K562 (cell line): ENCODE measurements around the gene GAK. TPM values are rescaled to one million over a fixed set of nuclear protein-coding genes. Genes with fewer than 3 reads are reported as not detected.

ENCODE experiments used
- CC2D1A ChIP-seq: fragments of 450-650 bp; IDR thresholded peaks from 2 replicates; pipeline ENCODE4 v1.6.1; 2017; ENCODE audit warnings: mild to moderate bottlenecking
- EP400 ChIP-seq: fragments of 450-650 bp; IDR thresholded peaks from 2 replicates; pipeline ENCODE4 v1.6.1; 2017; ENCODE audit warnings: antibody characterized with exemption, mild to moderate bottlenecking, moderate library complexity
- EWSR1 ChIP-seq: fragments of 450-650 bp; IDR thresholded peaks from 2 replicates; pipeline ENCODE4 v1.6.1; 2018; ENCODE audit warnings: borderline replicate concordance, mild to moderate bottlenecking, low read depth, moderate library complexity; ENCODE audit not compliant: partially characterized antibody
- FOXJ2 ChIP-seq: fragments of 200-800 bp; sonication (Bioruptor generic); IDR thresholded peaks from 2 replicates; pipeline ENCODE4 v1.6.1; 2016; ENCODE audit warnings: missing genetic modification characterization, missing compliant biosample characterization
- HDAC6 ChIP-seq: IDR thresholded peaks from 2 replicates; pipeline ENCODE4 v1.6.1; 2012; ENCODE audit warnings: low read depth, mild to moderate bottlenecking, control low read depth, inconsistent platforms, low read length, moderate library complexity
- PHF21A ChIP-seq: fragments of 450-650 bp; IDR thresholded peaks from 2 replicates; pipeline ENCODE4 v1.6.1; 2017; ENCODE audit warnings: low read depth, borderline replicate concordance
- SRF ChIP-seq, 2 experiments: fragments of 250-450, 450-650 bp in 1 of 2; sonication (Bioruptor Pico) in 1 of 2; sonication (generic) in 1 of 2; formaldehyde crosslinking; IDR thresholded peaks; 2 replicates each; pipeline versions ENCODE4 v1.5.0 to v1.5.1; 2020 to 2022; ENCODE audit warnings: mild to moderate bottlenecking in 1 of 2, missing genetic modification reagents in 1 of 2
- ZNF253 ChIP-seq: fragments of 250-450 bp; sonication (Bioruptor Pico); conservative IDR thresholded peaks from 2 replicates; pipeline ENCODE4 v1.6.1; 2021; ENCODE audit warnings: mild to moderate bottlenecking
- ZNF444 ChIP-seq: fragments of 250-450 bp; sonication (Bioruptor Pico); IDR thresholded peaks from 2 replicates; pipeline ENCODE4 v1.4.0; 2020; ENCODE audit warnings: mild to moderate bottlenecking, moderate library complexity
- ZNF785 ChIP-seq: fragments of 250-450 bp; sonication (Bioruptor Pico); IDR thresholded peaks from 2 replicates; pipeline ENCODE4 v1.4.0; 2020; ENCODE audit warnings: mild to moderate bottlenecking
- polyA plus RNA-seq, 8 experiments: library from polyadenylated mRNA; depleted of rRNA in 4 of 8; stranded (reverse) in 5 of 8; unstranded in 3 of 8; fragments of >200 nt; fragmentation: Nextera tagmentation in 2 of 8; fragmentation: Illumina TruSeq in 1 of 8; extraction: Ambion mirVana in 2 of 8; extraction: Trizol in 1 of 8; gene quantifications; 2 replicates each; pipeline versions ENCODE4 v1.2.1 to v1.2.3, GENCODE V29; 2011 to 2014; ENCODE audit warnings: inconsistent platforms in 1 of 8, missing spikeins in 1 of 8
- total RNA-seq, 7 experiments: library from RNA; depleted of rRNA in 6 of 7; stranded (reverse); fragments of >200 nt in 6 of 7; fragmentation: Illumina TruSeq in 2 of 7; extraction: Trizol in 2 of 7; gene quantifications; 2 replicates each; pipeline versions ENCODE4 v1.2.1 to v1.2.3, GENCODE V29; 2011 to 2021; ENCODE audit warnings: low replicate concordance in 1 of 7
- TF ChIP-seq, protein P1 (sequence below): fragments of 250-450 bp; sonication (Bioruptor Pico); IDR thresholded peaks from 2 replicates; pipeline ENCODE4 v1.9.0; 2021; ENCODE audit warnings: mild to moderate bottlenecking
- TF ChIP-seq, protein P2 (sequence below): conservative IDR thresholded peaks from 2 replicates; pipeline ENCODE4 v1.6.1; 2011; ENCODE audit warnings: low read depth, mild to moderate bottlenecking, low read length; ENCODE audit not compliant: control insufficient read depth
- TF ChIP-seq, protein P3 (sequence below): fragments of 450-650 bp; IDR thresholded peaks from 2 replicates; pipeline ENCODE4 v1.6.1; 2016; ENCODE audit warnings: missing biosample characterization, missing genetic modification characterization
- TF ChIP-seq, protein P4 (sequence below), 2 experiments: fragments of 200-800 bp in 1 of 2; sonication (Bioruptor generic) in 1 of 2; sonication (generic) in 1 of 2; formaldehyde crosslinking in 1 of 2; IDR thresholded peaks in 1 of 2; conservative IDR thresholded peaks in 1 of 2; 2 replicates each; pipeline versions ENCODE4 v1.5.0 to v1.6.1; 2016 to 2020; ENCODE audit warnings: missing compliant biosample characterization in 1 of 2, missing genetic modification characterization in 1 of 2, missing genetic modification reagents in 1 of 2
- TF ChIP-seq, protein P5 (sequence below): fragments of 450-650 bp; IDR thresholded peaks from 2 replicates; pipeline ENCODE4 v1.7.0; 2016; ENCODE audit warnings: borderline replicate concordance
- TF ChIP-seq, protein P6 (sequence below): fragments of 250-450 bp; sonication (Bioruptor Pico); IDR thresholded peaks from 2 replicates; pipeline ENCODE4 v1.4.0; 2020
- TF ChIP-seq, protein P7 (sequence below): fragments of 250-450 bp; sonication (Bioruptor Pico); IDR thresholded peaks from 2 replicates; pipeline ENCODE4 v1.8.0; 2021; ENCODE audit warnings: borderline replicate concordance, mild to moderate bottlenecking, moderate library complexity; ENCODE audit not compliant: poor library complexity, severe bottlenecking

The GAK gene
- total and polyA plus RNA-seq, 9 of the 15 experiments (the other 6 are each of a cell fraction or from before 2014, with no cell fraction given) = 1.3 to 102 (median 16.2) TPM

DNA sequence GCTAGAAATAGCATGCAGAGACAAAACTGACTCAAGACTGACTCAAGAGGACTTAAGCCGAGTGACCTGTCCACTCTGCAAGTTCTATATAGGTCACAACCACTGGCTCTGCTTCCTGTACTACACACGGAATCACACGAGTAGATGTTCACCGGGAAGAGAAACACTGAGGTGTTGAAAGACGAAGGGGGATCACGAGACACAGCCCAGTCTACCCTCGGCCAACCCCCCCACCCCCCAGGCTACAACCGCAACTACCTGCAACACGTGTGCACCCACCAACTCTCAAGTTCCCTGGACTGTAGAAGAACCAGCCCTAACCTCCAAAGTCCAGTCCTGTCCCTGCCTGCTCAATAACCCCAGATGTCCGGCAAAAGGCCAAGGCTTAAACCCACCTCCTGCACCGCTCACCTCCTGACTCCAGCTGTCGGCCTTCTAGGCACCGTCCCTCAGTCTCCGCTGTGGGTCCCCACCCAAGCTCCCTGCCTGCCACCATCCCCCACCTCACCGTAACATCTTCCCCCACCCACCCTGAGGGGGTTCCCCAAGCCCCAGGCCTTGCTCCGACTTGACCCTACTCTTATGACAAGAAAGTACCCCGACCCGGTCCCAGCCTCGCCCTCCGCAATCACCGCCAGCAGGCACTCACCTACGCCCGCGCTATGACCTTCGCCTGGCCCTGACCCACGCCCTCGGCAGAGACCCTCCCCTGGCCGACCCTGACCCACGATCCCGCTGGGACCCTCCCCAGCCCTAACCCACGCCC is 739 bp downstream of the GAK start (continued):
- TF ChIP-seq SRF (CRISPR knock-in tag; IDR thresholded peaks at IDR 0.05) = no peak
- TF ChIP-seq, protein P1, sequence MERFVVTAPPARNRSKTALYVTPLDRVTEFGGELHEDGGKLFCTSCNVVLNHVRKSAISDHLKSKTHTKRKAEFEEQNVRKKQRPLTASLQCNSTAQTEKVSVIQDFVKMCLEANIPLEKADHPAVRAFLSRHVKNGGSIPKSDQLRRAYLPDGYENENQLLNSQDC = no peak
- TF ChIP-seq, protein P2, sequence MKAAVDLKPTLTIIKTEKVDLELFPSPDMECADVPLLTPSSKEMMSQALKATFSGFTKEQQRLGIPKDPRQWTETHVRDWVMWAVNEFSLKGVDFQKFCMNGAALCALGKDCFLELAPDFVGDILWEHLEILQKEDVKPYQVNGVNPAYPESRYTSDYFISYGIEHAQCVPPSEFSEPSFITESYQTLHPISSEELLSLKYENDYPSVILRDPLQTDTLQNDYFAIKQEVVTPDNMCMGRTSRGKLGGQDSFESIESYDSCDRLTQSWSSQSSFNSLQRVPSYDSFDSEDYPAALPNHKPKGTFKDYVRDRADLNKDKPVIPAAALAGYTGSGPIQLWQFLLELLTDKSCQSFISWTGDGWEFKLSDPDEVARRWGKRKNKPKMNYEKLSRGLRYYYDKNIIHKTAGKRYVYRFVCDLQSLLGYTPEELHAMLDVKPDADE = peak; percentile 28; the same call in 1 of the 2 replicates
- no peak for TF ChIP-seq HDAC6
- TF ChIP-seq, protein P3, sequence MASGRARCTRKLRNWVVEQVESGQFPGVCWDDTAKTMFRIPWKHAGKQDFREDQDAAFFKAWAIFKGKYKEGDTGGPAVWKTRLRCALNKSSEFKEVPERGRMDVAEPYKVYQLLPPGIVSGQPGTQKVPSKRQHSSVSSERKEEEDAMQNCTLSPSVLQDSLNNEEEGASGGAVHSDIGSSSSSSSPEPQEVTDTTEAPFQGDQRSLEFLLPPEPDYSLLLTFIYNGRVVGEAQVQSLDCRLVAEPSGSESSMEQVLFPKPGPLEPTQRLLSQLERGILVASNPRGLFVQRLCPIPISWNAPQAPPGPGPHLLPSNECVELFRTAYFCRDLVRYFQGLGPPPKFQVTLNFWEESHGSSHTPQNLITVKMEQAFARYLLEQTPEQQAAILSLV = no peak
- TF ChIP-seq, protein P4, sequence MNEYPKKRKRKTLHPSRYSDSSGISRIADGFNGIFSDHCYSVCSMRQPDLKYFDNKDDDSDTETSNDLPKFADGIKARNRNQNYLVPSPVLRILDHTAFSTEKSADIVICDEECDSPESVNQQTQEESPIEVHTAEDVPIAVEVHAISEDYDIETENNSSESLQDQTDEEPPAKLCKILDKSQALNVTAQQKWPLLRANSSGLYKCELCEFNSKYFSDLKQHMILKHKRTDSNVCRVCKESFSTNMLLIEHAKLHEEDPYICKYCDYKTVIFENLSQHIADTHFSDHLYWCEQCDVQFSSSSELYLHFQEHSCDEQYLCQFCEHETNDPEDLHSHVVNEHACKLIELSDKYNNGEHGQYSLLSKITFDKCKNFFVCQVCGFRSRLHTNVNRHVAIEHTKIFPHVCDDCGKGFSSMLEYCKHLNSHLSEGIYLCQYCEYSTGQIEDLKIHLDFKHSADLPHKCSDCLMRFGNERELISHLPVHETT (CRISPR knock-in tag; conservative IDR thresholded peaks at IDR 0.05 in 1 of 2, IDR thresholded peaks at IDR 0.05 in 1 of 2) = no peak
- no peak for TF ChIP-seq EWSR1
- no peak for TF ChIP-seq ZNF253
- TF ChIP-seq, protein P5, sequence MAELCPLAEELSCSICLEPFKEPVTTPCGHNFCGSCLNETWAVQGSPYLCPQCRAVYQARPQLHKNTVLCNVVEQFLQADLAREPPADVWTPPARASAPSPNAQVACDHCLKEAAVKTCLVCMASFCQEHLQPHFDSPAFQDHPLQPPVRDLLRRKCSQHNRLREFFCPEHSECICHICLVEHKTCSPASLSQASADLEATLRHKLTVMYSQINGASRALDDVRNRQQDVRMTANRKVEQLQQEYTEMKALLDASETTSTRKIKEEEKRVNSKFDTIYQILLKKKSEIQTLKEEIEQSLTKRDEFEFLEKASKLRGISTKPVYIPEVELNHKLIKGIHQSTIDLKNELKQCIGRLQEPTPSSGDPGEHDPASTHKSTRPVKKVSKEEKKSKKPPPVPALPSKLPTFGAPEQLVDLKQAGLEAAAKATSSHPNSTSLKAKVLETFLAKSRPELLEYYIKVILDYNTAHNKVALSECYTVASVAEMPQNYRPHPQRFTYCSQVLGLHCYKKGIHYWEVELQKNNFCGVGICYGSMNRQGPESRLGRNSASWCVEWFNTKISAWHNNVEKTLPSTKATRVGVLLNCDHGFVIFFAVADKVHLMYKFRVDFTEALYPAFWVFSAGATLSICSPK = no peak
- TF ChIP-seq CC2D1A = no peak
- no peak for TF ChIP-seq EP400
- TF ChIP-seq PHF21A = no peak
- TF ChIP-seq, protein P6, sequence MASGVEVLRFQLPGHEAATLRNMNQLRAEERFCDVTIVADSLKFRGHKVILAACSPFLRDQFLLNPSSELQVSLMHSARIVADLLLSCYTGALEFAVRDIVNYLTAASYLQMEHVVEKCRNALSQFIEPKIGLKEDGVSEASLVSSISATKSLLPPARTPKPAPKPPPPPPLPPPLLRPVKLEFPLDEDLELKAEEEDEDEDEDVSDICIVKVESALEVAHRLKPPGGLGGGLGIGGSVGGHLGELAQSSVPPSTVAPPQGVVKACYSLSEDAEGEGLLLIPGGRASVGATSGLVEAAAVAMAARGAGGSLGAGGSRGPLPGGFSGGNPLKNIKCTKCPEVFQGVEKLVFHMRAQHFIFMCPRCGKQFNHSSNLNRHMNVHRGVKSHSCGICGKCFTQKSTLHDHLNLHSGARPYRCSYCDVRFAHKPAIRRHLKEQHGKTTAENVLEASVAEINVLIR (CRISPR knock-in tag) = no peak
- no peak for TF ChIP-seq ZNF785 (CRISPR knock-in tag)
- TF ChIP-seq FOXJ2 (tag) = no peak
- TF ChIP-seq, protein P7, sequence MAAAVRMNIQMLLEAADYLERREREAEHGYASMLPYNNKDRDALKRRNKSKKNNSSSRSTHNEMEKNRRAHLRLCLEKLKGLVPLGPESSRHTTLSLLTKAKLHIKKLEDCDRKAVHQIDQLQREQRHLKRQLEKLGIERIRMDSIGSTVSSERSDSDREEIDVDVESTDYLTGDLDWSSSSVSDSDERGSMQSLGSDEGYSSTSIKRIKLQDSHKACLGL (CRISPR knock-in tag) = no peak
- TF ChIP-seq ZNF444 (CRISPR knock-in tag) = no peak
